WTC11 (cell line): Measurements from ENCODE around the gene MORN5. TPM values are rescaled to one million over a fixed set of nuclear protein-coding genes. Genes with fewer than 3 reads are reported as not detected.

Source experiments
- ATAC-seq: fragments of 200-7000 bp; cut with Tn5 transposase; 2 replicates; pipeline ENCODE4 v1.10.0; 2021; ENCODE audit warnings: mild to moderate bottlenecking, moderate library complexity
- CTCF ChIA-PET: fragments of 300-600 bp; sonication (Branson Sonifier 250); formaldehyde crosslinking; loops from one replicate; lab custom pipeline; 2021; ENCODE audit warnings: antibody characterized with exemption; lab: Charles Lee
- POLR2A ChIA-PET: fragments of 350-600 bp; sonication (Branson Sonifier 250); formaldehyde crosslinking; loops from one replicate; lab custom pipeline; 2021; ENCODE audit warnings: antibody characterized with exemption; lab: Charles Lee
- DNase-seq: peaks from one replicate; pipeline ENCODE4 v3.0.0; 2021; ENCODE audit warnings: low spot score
- H3K27ac Mint-ChIP-seq: 2 replicates; pipeline ENCODE4 v1.8.0; 2021; ENCODE audit warnings: mixed read lengths
- H3K27me3 Mint-ChIP-seq: 2 replicates; pipeline ENCODE4 v1.8.0; 2021; ENCODE audit warnings: low read depth, mild to moderate bottlenecking, moderate library complexity, mixed read lengths
- H3K36me3 Mint-ChIP-seq: 2 replicates; pipeline ENCODE4 v1.8.0; 2021; ENCODE audit warnings: mixed read lengths
- H3K4me1 Mint-ChIP-seq: 2 replicates; pipeline ENCODE4 v1.8.0; 2022; ENCODE audit warnings: mixed read lengths
- H3K4me3 Mint-ChIP-seq: 2 replicates; pipeline ENCODE4 v1.8.0; 2021; ENCODE audit warnings: mild to moderate bottlenecking, moderate library complexity, mixed read lengths
- H3K9me3 Mint-ChIP-seq: 2 replicates; pipeline ENCODE4 v1.8.0; 2021; ENCODE audit warnings: mixed read lengths
- CBFB ChIP-seq: sonication (generic); formaldehyde crosslinking; IDR thresholded peaks from 2 replicates; pipeline ENCODE4 v1.8.1; 2022; ENCODE audit warnings: mild to moderate bottlenecking, low read depth, missing genetic modification reagents
- E2F4 ChIP-seq: sonication (generic); formaldehyde crosslinking; IDR thresholded peaks from 2 replicates; pipeline ENCODE4 v1.8.1; 2022; ENCODE audit warnings: low read depth, mild to moderate bottlenecking, moderate library complexity, missing genetic modification reagents, borderline replicate concordance
- E2F5 ChIP-seq: sonication (generic); formaldehyde crosslinking; IDR thresholded peaks from 2 replicates; pipeline ENCODE4 v1.8.1; 2022; ENCODE audit warnings: mild to moderate bottlenecking, moderate library complexity, missing genetic modification reagents
- FOXK1 ChIP-seq: sonication (generic); formaldehyde crosslinking; IDR thresholded peaks from 2 replicates; pipeline ENCODE4 v1.8.0; 2022; ENCODE audit warnings: mild to moderate bottlenecking, moderate library complexity, missing genetic modification reagents
- FOXP1 ChIP-seq: sonication (generic); formaldehyde crosslinking; IDR thresholded peaks from 2 replicates; pipeline ENCODE4 v1.8.0; 2022; ENCODE audit warnings: missing genetic modification reagents, mild to moderate bottlenecking, moderate library complexity, borderline replicate concordance
- GABPB1 ChIP-seq: sonication (generic); formaldehyde crosslinking; IDR thresholded peaks from 2 replicates; pipeline ENCODE4 v1.8.1; 2023; ENCODE audit warnings: mild to moderate bottlenecking, missing genetic modification reagents
- GRHL2 ChIP-seq: fragments of 250-450 bp; sonication (Bioruptor Pico); IDR thresholded peaks from 2 replicates; pipeline ENCODE4 v1.8.0; 2022; ENCODE audit warnings: mild to moderate bottlenecking, moderate library complexity; ENCODE audit not compliant: insufficient replicate concordance, severe bottlenecking
- JUN ChIP-seq: sonication (generic); formaldehyde crosslinking; IDR thresholded peaks from 2 replicates; pipeline ENCODE4 v1.8.0; 2023; ENCODE audit warnings: mild to moderate bottlenecking, missing genetic modification reagents
- NFATC4 ChIP-seq: fragments of 250-450 bp; sonication (Bioruptor Pico); IDR thresholded peaks from 2 replicates; pipeline ENCODE4 v1.9.0; 2021; ENCODE audit warnings: mild to moderate bottlenecking
- NR1H2 ChIP-seq: sonication (generic); formaldehyde crosslinking; IDR thresholded peaks from 2 replicates; pipeline ENCODE4 v1.9.0; 2021; ENCODE audit warnings: mild to moderate bottlenecking, moderate library complexity, missing genetic modification reagents
- NR2C2 ChIP-seq: sonication (generic); formaldehyde crosslinking; IDR thresholded peaks from 2 replicates; pipeline ENCODE4 v1.8.0; 2022; ENCODE audit warnings: mild to moderate bottlenecking, missing genetic modification reagents
- OVOL2 ChIP-seq: fragments of 250-450 bp; sonication (Bioruptor Pico); IDR thresholded peaks from 2 replicates; pipeline ENCODE4 v1.9.0; 2021; ENCODE audit warnings: mild to moderate bottlenecking, borderline replicate concordance
- PREB ChIP-seq: sonication (generic); formaldehyde crosslinking; IDR thresholded peaks from 2 replicates; pipeline ENCODE4 v1.8.1; 2022; ENCODE audit warnings: mild to moderate bottlenecking, missing genetic modification reagents, moderate library complexity, borderline replicate concordance
- SMAD4 ChIP-seq: sonication (generic); formaldehyde crosslinking; IDR thresholded peaks from 2 replicates; pipeline ENCODE4 v1.8.0; 2022; ENCODE audit warnings: mild to moderate bottlenecking, missing genetic modification reagents
- SP1 ChIP-seq: sonication (generic); formaldehyde crosslinking; conservative IDR thresholded peaks from 2 replicates; pipeline ENCODE4 v1.8.1; 2022; ENCODE audit warnings: missing genetic modification reagents
- TEAD1 ChIP-seq: sonication (generic); formaldehyde crosslinking; IDR thresholded peaks from 2 replicates; pipeline ENCODE4 v1.8.0; 2022; ENCODE audit warnings: mild to moderate bottlenecking, missing genetic modification reagents
- ZBTB21 ChIP-seq: sonication (generic); formaldehyde crosslinking; IDR thresholded peaks from 2 replicates; pipeline ENCODE4 v1.8.1; 2023; ENCODE audit warnings: mild to moderate bottlenecking, missing genetic modification reagents, borderline replicate concordance
- ZNF219 ChIP-seq: sonication (generic); formaldehyde crosslinking; IDR thresholded peaks from 2 replicates; pipeline ENCODE4 v1.8.0; 2023; ENCODE audit warnings: missing genetic modification reagents, mild to moderate bottlenecking, borderline replicate concordance
- ZNF232 ChIP-seq: sonication (generic); formaldehyde crosslinking; IDR thresholded peaks from 2 replicates; pipeline ENCODE4 v1.8.0; 2022; ENCODE audit warnings: mild to moderate bottlenecking, missing genetic modification reagents
- ZNF512 ChIP-seq: sonication (generic); formaldehyde crosslinking; IDR thresholded peaks from 2 replicates; pipeline ENCODE4 v1.8.1; 2022; ENCODE audit warnings: missing genetic modification reagents, borderline replicate concordance
- ZNF532 ChIP-seq: fragments of 250-450 bp; sonication (Bioruptor Pico); IDR thresholded peaks from 2 replicates; pipeline ENCODE4 v1.9.0; 2021; ENCODE audit warnings: mild to moderate bottlenecking, borderline replicate concordance
- ZNF671 ChIP-seq: fragments of 250-450 bp; sonication (Bioruptor Pico); IDR thresholded peaks from 2 replicates; pipeline ENCODE4 v1.8.0; 2021; ENCODE audit warnings: mild to moderate bottlenecking
- ZSCAN18 ChIP-seq: fragments of 250-450 bp; sonication (Bioruptor Pico); IDR thresholded peaks from 2 replicates; pipeline ENCODE4 v2.1.2; 2022; ENCODE audit warnings: mild to moderate bottlenecking, moderate library complexity
- total RNA-seq: library from RNA; stranded (reverse); gene quantifications from 3 replicates; pipeline ENCODE4 v1.2.3, GENCODE V29; 2021

Gene MORN5
- total RNA-seq, 1 experiment from 2014 or later, result not detected

GRCh38 chr9:122207096-122207495 is 47.4 kb downstream of the MORN5 start (continued):
- no peak for TF ChIP-seq GRHL2
- no peak for TF ChIP-seq SMAD4 (CRISPR knock-in tag)
- no peak for TF ChIP-seq ZBTB21 (CRISPR knock-in tag)
- no peak for TF ChIP-seq OVOL2
- TF ChIP-seq FOXP1 (CRISPR knock-in tag), result no peak
- TF ChIP-seq TEAD1 (CRISPR knock-in tag), result no peak
- TF ChIP-seq ZNF671 (CRISPR knock-in tag), result no peak

GRCh38 chr9:122209451-122209850 is 49.7 kb downstream of the MORN5 start:
- POLR2A ChIA-PET, result no interaction called here
- Mint-ChIP-seq H3K36me3 (no peaks in the 10 kb centered on the region), H3K27me3 (peaks cover 49% of the 10 kb centered on the region), H3K4me3 (no peak overlapping the region), H3K9me3 (no peaks in the 10 kb centered on the region), H3K27ac (no peak overlapping the region), H3K4me1 (peaks cover 18% of the 10 kb centered on the region)
- TF ChIP-seq JUN (CRISPR knock-in tag) (no peak), SP1 (CRISPR knock-in tag) (no peak), ZNF219 (CRISPR knock-in tag) (no peak), ZNF232 (CRISPR knock-in tag) (no peak), CBFB (no peak), ZSCAN18 (CRISPR knock-in tag) (no peak), PREB (CRISPR knock-in tag) (no peak), TEAD1 (CRISPR knock-in tag) (no peak), NR2C2 (CRISPR knock-in tag) (no peak), NFATC4 (CRISPR knock-in tag) (no peak), E2F4 (CRISPR knock-in tag) (no peak), ZNF512 (CRISPR knock-in tag) (no peak), GABPB1 (no peak), FOXK1 (CRISPR knock-in tag) (no peak), E2F5 (no peak), NR1H2 (no peak), FOXP1 (CRISPR knock-in tag) (no peak), ZNF532 (no peak)
- ATAC-seq (no peak), DNase-seq (no peak)
- CTCF ChIA-PET, result interaction anchor here (0.6 to 0.7 kb wide), 2 partner anchors 51 to 1154 kb away, joined by 3 read pairs; no protein-coding TSS in a partner anchor
